HepG2 (cell line): Measurements from ENCODE around the gene OCIAD2. TPM values are rescaled to one million over a fixed set of nuclear protein-coding genes. Genes with fewer than 3 reads are reported as not detected.

Source experiments
- ATAC-seq: fragments of 200-7000 bp; cut with Tn5 transposase; 3 replicates; pipeline ENCODE4 v1.9.1; 2020; ENCODE audit warnings: mild to moderate bottlenecking, moderate library complexity
- BruUV-seq: library from RNA; stranded (reverse); fragments of 400-500 nt; replicated peaks from 2 replicates; lab custom pipeline; 2021; lab: Mats Ljungman, UMichigan
- CTCF ChIA-PET: fragments of 300-600 bp; formaldehyde crosslinking; extraction: SDS; loops from one replicate; lab custom pipeline; 2021; ENCODE audit warnings: low total read pairs, inconsistent platforms, low intra/inter-chr PET ratio; lab: Yijun Ruan, JAX
- POLR2A ChIA-PET: fragments of 350-600 bp; sonication (Branson Sonifier 250); formaldehyde crosslinking; loops from one replicate; lab custom pipeline; 2020; ENCODE audit warnings: antibody characterized with exemption, inconsistent platforms; lab: Yijun Ruan, JAX
- DNase-seq: peaks from one replicate; pipeline ENCODE4 v3.0.0-alpha.2; 2015; ENCODE audit warnings: low spot score
- FAIRE-seq: peaks from 3 replicates; lab custom pipeline; 2011; peaks lifted over from hg19 to GRCh38; lab: Jason Lieb, UNC
- H2AFZ ChIP-seq: one replicate; pipeline ENCODE4 v1.6.1; 2011; ENCODE audit warnings: low read length, inconsistent platforms
- H3K27ac ChIP-seq: fragments of 300-600 bp; 3 replicates; pipeline ENCODE4 v1.8.0; 2011; ENCODE audit warnings: mixed run types, mild to moderate bottlenecking, mixed read lengths, low read length, inconsistent platforms; ENCODE audit not compliant: insufficient read depth; ENCODE audit errors: extremely low read length
- H3K27me3 ChIP-seq, 2 experiments: fragments of 200-600 bp in 1 of 2; 2 replicates in 1 of 2; 3 replicates in 1 of 2; pipeline versions ENCODE4 v1.6.0 to v1.8.0; 2011; ENCODE audit warnings: low read length in 2 of 2, mild to moderate bottlenecking in 2 of 2, moderate library complexity in 2 of 2, inconsistent platforms in 1 of 2; ENCODE audit not compliant: insufficient read depth in 2 of 2, control insufficient read depth in 1 of 2
- H3K36me3 ChIP-seq, 2 experiments: fragments of 200-600 bp in 1 of 2; replicated peaks in 1 of 2; 2 replicates in 1 of 2; 3 replicates in 1 of 2; pipeline versions ENCODE4 v1.5.1 to v1.8.0; 2011; ENCODE audit warnings: low read length in 2 of 2, inconsistent platforms in 1 of 2; ENCODE audit not compliant: insufficient read depth in 2 of 2, control insufficient read depth in 1 of 2
- H3K4me1 ChIP-seq: 2 replicates; pipeline ENCODE4 v1.5.1; 2012; ENCODE audit warnings: low read length, inconsistent platforms; ENCODE audit not compliant: insufficient read depth
- H3K4me2 ChIP-seq: 2 replicates; pipeline ENCODE4 v1.6.0; 2011; ENCODE audit warnings: low read depth, low read length, inconsistent platforms
- H3K4me3 ChIP-seq, 3 experiments: fragments of 200-600 bp in 1 of 3; sonication (generic), shearing (Covaris generic) in 1 of 3; replicated peaks in 1 of 3; 2 replicates each; pipeline ENCODE4 v1.5.1; 2011 to 2016; ENCODE audit warnings: low read length in 3 of 3, inconsistent platforms in 2 of 3, low read depth in 2 of 3, mild to moderate bottlenecking in 2 of 3, control low read depth in 1 of 3, mixed read lengths in 1 of 3; ENCODE audit not compliant: insufficient read depth in 1 of 3
- H3K79me2 ChIP-seq: one replicate; pipeline ENCODE4 v1.6.1; 2011; ENCODE audit warnings: low read length, inconsistent platforms; ENCODE audit not compliant: insufficient read depth
- H3K9ac ChIP-seq: 2 replicates; pipeline ENCODE4 v1.6.0; 2011; ENCODE audit warnings: mild to moderate bottlenecking, low read depth, low read length, inconsistent platforms; ENCODE audit not compliant: insufficient read depth
- H3K9me3 ChIP-seq: 2 replicates; pipeline ENCODE4 v1.5.1; 2012; ENCODE audit warnings: mild to moderate bottlenecking, low read length
- H4K20me1 ChIP-seq: 2 replicates; pipeline ENCODE4 v1.6.0; 2011; ENCODE audit warnings: inconsistent platforms, mild to moderate bottlenecking, low read length, moderate library complexity; ENCODE audit not compliant: insufficient read depth
- DDIT3 ChIP-seq: sonication (generic); formaldehyde crosslinking; IDR thresholded peaks from 2 replicates; pipeline ENCODE4 v1.4.0; 2020; ENCODE audit warnings: mild to moderate bottlenecking, missing genetic modification reagents
- FOXO1 ChIP-seq: sonication (generic); formaldehyde crosslinking; IDR thresholded peaks from 2 replicates; pipeline ENCODE4 v1.4.0; 2020; ENCODE audit warnings: missing genetic modification reagents
- KLF16 ChIP-seq, 2 experiments: sonication (generic) in 1 of 2; formaldehyde crosslinking in 1 of 2; IDR thresholded peaks; 2 replicates each; pipeline versions ENCODE4 v1.6.1 to v1.8.0; 2016 to 2023; ENCODE audit warnings: missing genetic modification reagents in 2 of 2, missing compliant biosample characterization in 1 of 2
- RARG ChIP-seq: sonication (generic); formaldehyde crosslinking; IDR thresholded peaks from 2 replicates; pipeline ENCODE4 v1.4.0; 2020; ENCODE audit warnings: low read depth, mild to moderate bottlenecking, missing genetic modification reagents
- SP140L ChIP-seq: sonication (generic); formaldehyde crosslinking; IDR thresholded peaks from 2 replicates; pipeline ENCODE4 v1.4.0; 2020; ENCODE audit warnings: missing genetic modification reagents, borderline replicate concordance
- TARDBP ChIP-seq: sonication (generic); formaldehyde crosslinking; IDR thresholded peaks from 2 replicates; pipeline ENCODE4 v1.8.0; 2022; ENCODE audit warnings: mild to moderate bottlenecking, missing genetic modification reagents
- TCF7 ChIP-seq: sonication (generic); IDR thresholded peaks from 2 replicates; pipeline ENCODE4 v1.6.1; 2016; ENCODE audit warnings: antibody characterized with exemption, low read depth
- TSC22D2 ChIP-seq: sonication (generic); formaldehyde crosslinking; IDR thresholded peaks from 2 replicates; pipeline ENCODE4 v1.5.1; 2020; ENCODE audit warnings: missing genetic modification reagents, mild to moderate bottlenecking, borderline replicate concordance
- ZBTB7A ChIP-seq: sonication (generic); formaldehyde crosslinking; IDR thresholded peaks from 2 replicates; pipeline ENCODE4 v1.8.0; 2022; ENCODE audit warnings: mild to moderate bottlenecking, missing genetic modification reagents
- ZNF121 ChIP-seq: sonication (generic); formaldehyde crosslinking; IDR thresholded peaks from 2 replicates; pipeline ENCODE4 v1.5.0; 2020; ENCODE audit warnings: mild to moderate bottlenecking, missing genetic modification reagents
- ZNF17 ChIP-seq: sonication (generic); formaldehyde crosslinking; IDR thresholded peaks from 2 replicates; pipeline ENCODE4 v1.5.0; 2020; ENCODE audit warnings: mild to moderate bottlenecking, missing genetic modification reagents
- ZNF253 ChIP-seq: sonication (generic); formaldehyde crosslinking; IDR thresholded peaks from 2 replicates; pipeline ENCODE4 v1.8.0; 2022; ENCODE audit warnings: mild to moderate bottlenecking, missing genetic modification reagents, borderline replicate concordance
- ZNF30 ChIP-seq: sonication (generic); formaldehyde crosslinking; IDR thresholded peaks from 2 replicates; pipeline ENCODE4 v1.5.0; 2020; ENCODE audit warnings: mild to moderate bottlenecking, missing genetic modification reagents
- ZNF329 ChIP-seq: sonication (generic); formaldehyde crosslinking; IDR thresholded peaks from 2 replicates; pipeline ENCODE4 v1.9.0; 2021; ENCODE audit warnings: low read depth, mild to moderate bottlenecking, missing genetic modification reagents
- ZNF576 ChIP-seq: sonication (generic); formaldehyde crosslinking; IDR thresholded peaks from 2 replicates; pipeline ENCODE4 v1.4.0; 2020; ENCODE audit warnings: mild to moderate bottlenecking, missing genetic modification reagents
- WGBS: methylation state at CpG from one replicate; pipeline ENCODE4 v1.1.6; 2017; ENCODE audit warnings: low lambda C conversion rate; 5-methylcytosine and 5-hydroxymethylcytosine counted together
- in situ Hi-C: cut with HindIII; loops from 2 replicates; pipeline ENCODE4 v1.10.0; 2017; ENCODE audit warnings: low pct_unique_long_range_greater_than_20kb; ENCODE audit not compliant: extremely low pct_ligation_motif_present
- intact Hi-C: fragments of 100-400 bp; cut with micrococcal nuclease; formaldehyde crosslinking; loops from one replicate; pipeline ENCODE4 v1.10.0; 2022; ENCODE audit not compliant: unreplicated experiment
- polyA plus RNA-seq, 8 experiments: library from polyadenylated mRNA; depleted of rRNA in 3 of 8; stranded (reverse) in 7 of 8; unstranded in 1 of 8; fragments of >200 nt; fragmentation: Illumina TruSeq in 4 of 8; extraction: Trizol in 4 of 8; gene quantifications; 2 replicates each; pipeline versions ENCODE4 v1.2.1 to v1.2.3, GENCODE V29; 2011 to 2016; ENCODE audit warnings: low read depth in 4 of 8, missing spikeins in 1 of 8, mixed read lengths in 1 of 8; ENCODE audit not compliant: insufficient read depth in 1 of 8
- total RNA-seq, 5 experiments: library from RNA; depleted of rRNA; stranded (reverse); fragments of >200 nt; fragmentation: Illumina TruSeq; extraction: Trizol; gene quantifications; 2 replicates each; pipeline ENCODE4 v1.2.3, GENCODE V29; 2016; ENCODE audit warnings: low read depth in 1 of 5
- TF ChIP-seq, protein P1 (sequence below): sonication (generic); formaldehyde crosslinking; IDR thresholded peaks from 2 replicates; pipeline ENCODE4 v1.8.0; 2022; ENCODE audit warnings: mild to moderate bottlenecking, missing genetic modification reagents, moderate library complexity
- TF ChIP-seq, protein P2 (sequence below): sonication (generic); formaldehyde crosslinking; IDR thresholded peaks from 2 replicates; pipeline ENCODE4 v1.5.0; 2020; ENCODE audit warnings: mild to moderate bottlenecking, missing genetic modification reagents, moderate library complexity
- TF ChIP-seq, protein P3 (sequence below): sonication (generic); formaldehyde crosslinking; conservative IDR thresholded peaks from 2 replicates; pipeline ENCODE4 v1.8.0; 2022; ENCODE audit warnings: mild to moderate bottlenecking, moderate library complexity, missing genetic modification reagents

The OCIAD2 gene
- total and polyA plus RNA-seq, 2 of the 13 experiments (the other 11 are each of a cell fraction or from before 2014, with no cell fraction given), result not detected

- no peak for TF ChIP-seq ZNF576
- TF ChIP-seq ZNF121, result no peak
- TF ChIP-seq TSC22D2 (CRISPR knock-in tag), result no peak
- no peak for TF ChIP-seq ZNF17 (CRISPR knock-in tag)
- TF ChIP-seq FOXO1 (CRISPR knock-in tag), result no peak
- no peak for TF ChIP-seq RARG
- no peak for TF ChIP-seq ZNF30
Measured at GRCh38 chr4:48939785-48940184, 33.2 kb upstream of the OCIAD2 start (continued).

DNA sequence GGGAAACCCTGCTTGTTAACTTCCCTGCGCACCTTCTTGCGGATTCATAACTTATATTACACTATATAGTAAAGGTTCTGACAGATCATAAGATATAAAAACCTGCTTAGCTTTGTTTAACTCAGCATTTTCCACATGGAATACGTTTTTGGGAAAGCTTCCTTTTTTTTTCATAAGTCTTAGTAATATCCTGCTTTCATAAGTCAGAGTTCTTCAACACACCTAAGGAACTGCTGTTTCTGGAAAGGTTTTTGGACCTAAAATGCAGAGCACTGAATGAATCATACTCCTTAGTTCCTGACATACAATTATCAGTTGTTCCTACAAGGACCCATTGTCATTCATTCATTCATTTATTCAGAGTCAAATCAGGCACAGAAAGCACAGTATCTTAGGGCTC is 32.3 kb upstream of the OCIAD2 start:
- no TSS peak for BruUV-seq

More for the DNA sequence above, 32.3 kb upstream of the OCIAD2 start:
- intact Hi-C loops (no loop called here), in situ Hi-C loops (no loop called here)
- Histone ChIP-seq H3K4me2 (no peak overlapping the region), H3K27me3 (no peaks in the 10 kb centered on the region), H3K4me1 (no peaks in the 10 kb centered on the region), H3K36me3 (no peaks in the 10 kb centered on the region), H3K9ac (no peak overlapping the region), H2AFZ (no peak overlapping the region), H4K20me1 (no peaks in the 10 kb centered on the region), H3K27ac (no peak overlapping the region), H3K79me2 (no peaks in the 10 kb centered on the region), H3K4me3 (no peak overlapping the region), H3K9me3 (0 out of 2 replicates have a peak, but pooled peaks cover 4% of the 10 kb centered on the region)
- 59% methylated on average over 3 of the region's 3 CpGs for WGBS
- ATAC-seq (no peak), FAIRE-seq (no peak), DNase-seq (no peak)
- ChIA-PET CTCF (no interaction called here), POLR2A (no interaction called here)
- TF ChIP-seq TCF7 (no peak), ZNF329 (CRISPR knock-in tag) (no peak), KLF16 (CRISPR knock-in tag; IDR thresholded peaks at IDR 0.05) (no peak), ZNF253 (CRISPR knock-in tag) (no peak), TARDBP (CRISPR knock-in tag) (no peak), DDIT3 (CRISPR knock-in tag) (no peak), SP140L (CRISPR knock-in tag) (no peak), ZBTB7A (CRISPR knock-in tag) (no peak)
- TF ChIP-seq, protein P1, sequence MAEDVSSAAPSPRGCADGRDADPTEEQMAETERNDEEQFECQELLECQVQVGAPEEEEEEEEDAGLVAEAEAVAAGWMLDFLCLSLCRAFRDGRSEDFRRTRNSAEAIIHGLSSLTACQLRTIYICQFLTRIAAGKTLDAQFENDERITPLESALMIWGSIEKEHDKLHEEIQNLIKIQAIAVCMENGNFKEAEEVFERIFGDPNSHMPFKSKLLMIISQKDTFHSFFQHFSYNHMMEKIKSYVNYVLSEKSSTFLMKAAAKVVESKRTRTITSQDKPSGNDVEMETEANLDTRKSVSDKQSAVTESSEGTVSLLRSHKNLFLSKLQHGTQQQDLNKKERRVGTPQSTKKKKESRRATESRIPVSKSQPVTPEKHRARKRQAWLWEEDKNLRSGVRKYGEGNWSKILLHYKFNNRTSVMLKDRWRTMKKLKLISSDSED, result no peak
- TF ChIP-seq, protein P2, sequence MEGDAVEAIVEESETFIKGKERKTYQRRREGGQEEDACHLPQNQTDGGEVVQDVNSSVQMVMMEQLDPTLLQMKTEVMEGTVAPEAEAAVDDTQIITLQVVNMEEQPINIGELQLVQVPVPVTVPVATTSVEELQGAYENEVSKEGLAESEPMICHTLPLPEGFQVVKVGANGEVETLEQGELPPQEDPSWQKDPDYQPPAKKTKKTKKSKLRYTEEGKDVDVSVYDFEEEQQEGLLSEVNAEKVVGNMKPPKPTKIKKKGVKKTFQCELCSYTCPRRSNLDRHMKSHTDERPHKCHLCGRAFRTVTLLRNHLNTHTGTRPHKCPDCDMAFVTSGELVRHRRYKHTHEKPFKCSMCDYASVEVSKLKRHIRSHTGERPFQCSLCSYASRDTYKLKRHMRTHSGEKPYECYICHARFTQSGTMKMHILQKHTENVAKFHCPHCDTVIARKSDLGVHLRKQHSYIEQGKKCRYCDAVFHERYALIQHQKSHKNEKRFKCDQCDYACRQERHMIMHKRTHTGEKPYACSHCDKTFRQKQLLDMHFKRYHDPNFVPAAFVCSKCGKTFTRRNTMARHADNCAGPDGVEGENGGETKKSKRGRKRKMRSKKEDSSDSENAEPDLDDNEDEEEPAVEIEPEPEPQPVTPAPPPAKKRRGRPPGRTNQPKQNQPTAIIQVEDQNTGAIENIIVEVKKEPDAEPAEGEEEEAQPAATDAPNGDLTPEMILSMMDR (CRISPR knock-in tag), result no peak
- TF ChIP-seq, protein P3, sequence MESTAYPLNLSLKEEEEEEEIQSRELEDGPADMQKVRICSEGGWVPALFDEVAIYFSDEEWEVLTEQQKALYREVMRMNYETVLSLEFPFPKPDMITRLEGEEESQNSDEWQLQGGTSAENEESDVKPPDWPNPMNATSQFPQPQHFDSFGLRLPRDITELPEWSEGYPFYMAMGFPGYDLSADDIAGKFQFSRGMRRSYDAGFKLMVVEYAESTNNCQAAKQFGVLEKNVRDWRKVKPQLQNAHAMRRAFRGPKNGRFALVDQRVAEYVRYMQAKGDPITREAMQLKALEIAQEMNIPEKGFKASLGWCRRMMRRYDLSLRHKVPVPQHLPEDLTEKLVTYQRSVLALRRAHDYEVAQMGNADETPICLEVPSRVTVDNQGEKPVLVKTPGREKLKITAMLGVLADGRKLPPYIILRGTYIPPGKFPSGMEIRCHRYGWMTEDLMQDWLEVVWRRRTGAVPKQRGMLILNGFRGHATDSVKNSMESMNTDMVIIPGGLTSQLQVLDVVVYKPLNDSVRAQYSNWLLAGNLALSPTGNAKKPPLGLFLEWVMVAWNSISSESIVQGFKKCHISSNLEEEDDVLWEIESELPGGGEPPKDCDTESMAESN, result no peak
